Raji (cell line): ENCODE measurements around the gene HMGXB3.

Source experiments
- POLR2A ChIP-seq: IDR thresholded peaks from 2 replicates; pipeline ENCODE4 v1.6.1; 2011; ENCODE audit warnings: low read depth, low read length, control low read depth; ENCODE audit not compliant: insufficient read depth

Gene HMGXB3

DNA sequence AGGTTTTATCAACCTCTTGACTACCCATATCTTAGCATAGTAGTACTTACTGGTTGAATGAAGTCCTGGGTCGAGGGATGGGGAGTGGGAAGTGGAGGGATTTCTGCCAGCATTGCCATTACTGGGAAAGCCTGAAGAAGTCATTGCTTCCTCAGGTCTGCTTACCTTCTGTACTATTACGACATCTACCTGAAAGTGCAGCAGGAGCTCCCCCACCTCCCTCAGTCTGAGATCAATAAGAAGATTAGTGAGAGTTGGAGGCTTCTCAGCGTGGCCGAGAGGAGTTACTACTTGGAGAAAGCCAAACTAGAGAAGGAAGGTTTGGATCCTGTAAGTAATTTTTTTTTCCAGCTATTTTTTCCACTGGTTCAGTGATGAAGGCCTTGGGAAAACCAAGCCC, 5.8 kb downstream of the HMGXB3 start:
- no peak for TF ChIP-seq POLR2A

DNA sequence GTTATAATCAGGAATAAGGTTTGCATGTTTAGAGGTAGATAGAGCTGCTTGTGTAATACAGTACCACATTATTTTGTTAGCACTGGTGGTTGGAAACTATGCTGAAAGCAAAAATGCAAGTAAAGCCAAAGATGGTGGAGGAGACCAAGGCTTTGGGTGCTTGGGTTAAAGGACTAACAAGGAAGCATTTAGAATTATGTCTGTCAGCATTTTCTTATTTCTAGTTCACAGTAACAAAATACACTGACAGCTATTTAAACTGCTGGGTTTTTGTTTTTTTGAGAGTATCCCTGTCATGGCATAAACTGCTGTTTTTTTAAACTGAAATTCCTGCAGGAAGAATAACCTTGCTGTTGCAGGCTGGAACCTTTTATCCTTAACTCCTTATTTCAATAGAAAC, 6.5 kb downstream of the HMGXB3 start:
- no peak for TF ChIP-seq POLR2A

DNA sequence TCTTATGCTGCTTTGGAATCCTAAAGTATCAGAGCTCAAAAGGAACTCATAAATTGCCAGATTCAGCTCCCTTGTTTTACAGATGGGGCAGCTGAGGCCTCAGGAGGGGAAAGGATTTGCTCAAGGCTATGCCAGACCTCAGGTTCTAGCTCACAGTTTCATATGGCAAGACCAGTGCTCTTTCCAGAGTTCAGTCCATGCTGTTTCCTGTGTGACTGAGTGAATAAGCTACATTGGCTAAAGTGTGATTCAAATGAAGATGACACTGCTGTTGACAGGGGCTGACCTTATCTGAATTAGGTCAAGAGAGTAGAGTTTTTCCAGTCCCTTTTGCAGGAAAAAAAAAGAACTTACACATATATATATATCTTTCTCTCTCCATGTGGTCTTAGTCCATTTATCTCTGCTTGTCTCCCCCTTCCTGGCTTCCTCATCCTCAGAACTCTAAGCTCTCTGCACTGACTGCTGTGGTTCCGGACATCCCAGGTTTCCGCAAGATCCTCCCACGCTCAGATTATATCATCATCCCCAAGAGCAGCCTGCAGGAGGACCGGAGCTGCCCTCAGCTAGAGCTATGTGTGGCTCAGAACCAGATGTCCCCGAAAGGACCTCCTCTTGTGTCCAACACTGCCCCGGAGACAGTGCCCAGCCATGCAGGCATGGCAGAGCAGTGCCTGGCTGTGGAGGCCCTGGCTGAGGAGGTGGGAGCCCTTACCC, 9.3 kb downstream of the HMGXB3 start:
- no peak for TF ChIP-seq POLR2A

DNA sequence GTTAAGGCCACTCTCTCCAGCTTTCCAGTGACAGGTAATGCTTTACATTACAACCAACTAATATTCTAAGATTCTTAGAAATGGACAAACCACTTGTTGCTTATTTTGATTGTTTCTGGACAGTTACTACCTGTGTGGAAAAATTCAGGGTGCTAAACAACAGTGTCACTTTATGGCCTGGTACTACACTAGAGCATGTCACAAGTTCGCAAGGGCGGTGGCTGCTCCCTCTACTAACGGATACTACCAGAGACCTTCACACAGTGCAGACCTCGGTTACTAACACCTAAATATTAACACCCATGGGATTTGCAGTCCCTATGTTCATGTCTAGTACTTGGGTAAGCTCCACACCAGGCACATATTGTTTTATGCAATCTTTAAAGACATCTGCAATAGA, 13.4 kb downstream of the HMGXB3 start:
- no peak for TF ChIP-seq POLR2A

DNA sequence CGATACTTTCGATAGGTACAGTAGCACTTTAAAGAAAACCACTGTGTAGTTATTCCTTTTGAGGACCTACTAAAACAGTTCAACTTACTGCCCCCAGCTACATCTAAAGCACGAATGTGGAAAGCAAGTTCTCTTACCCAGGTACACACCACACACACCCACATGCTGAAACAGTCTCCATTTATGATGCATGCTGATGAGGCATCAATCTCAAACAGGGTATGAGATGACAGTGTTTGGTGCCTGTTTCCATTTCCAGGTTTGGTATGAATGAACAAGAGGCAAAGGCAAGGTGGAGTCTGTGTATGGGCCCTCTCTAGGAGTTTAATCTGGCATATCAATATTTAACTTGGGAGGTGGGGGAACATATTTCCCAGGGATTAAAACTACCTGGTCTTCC, 13.9 kb downstream of the HMGXB3 start:
- no peak for TF ChIP-seq POLR2A

DNA sequence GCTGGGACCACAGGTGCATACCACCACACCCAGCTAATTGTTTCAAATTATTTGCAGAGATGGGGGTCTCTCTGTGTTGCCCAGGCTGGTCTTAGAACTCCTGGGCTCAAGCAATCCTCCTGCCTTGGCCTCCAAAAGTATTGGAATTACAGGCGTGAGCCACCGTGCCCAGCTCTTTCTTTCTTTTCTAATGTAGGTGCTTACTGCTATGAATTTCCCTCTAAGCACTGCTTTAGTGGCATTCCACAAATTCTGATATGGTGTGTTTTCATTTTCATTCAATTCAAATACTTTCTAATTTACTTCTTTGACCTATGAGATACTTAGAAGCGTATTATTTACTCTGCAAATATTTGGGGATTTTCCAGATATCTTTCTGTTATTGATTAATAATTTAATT, 14.9 kb downstream of the HMGXB3 start:
- no peak for TF ChIP-seq POLR2A

DNA sequence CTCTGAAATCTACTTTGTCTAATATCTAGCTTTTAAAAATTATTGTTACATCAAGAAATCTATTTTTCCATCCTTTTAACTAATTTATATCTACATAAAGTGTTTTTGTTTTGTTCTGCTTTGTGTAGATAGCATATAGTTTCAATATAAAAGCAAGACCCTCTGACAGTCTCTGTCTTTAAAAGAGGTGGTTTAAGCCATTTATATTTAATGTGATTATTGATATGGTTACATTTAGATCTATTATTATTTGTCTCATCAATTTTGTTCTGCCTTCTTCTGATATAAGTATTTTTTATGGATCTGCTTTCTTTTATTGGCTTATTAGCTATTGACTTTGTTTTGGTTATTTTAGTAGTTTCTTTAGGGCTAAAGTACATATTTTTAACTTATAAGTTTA, 16.0 kb downstream of the HMGXB3 start:
- no peak for TF ChIP-seq POLR2A

DNA sequence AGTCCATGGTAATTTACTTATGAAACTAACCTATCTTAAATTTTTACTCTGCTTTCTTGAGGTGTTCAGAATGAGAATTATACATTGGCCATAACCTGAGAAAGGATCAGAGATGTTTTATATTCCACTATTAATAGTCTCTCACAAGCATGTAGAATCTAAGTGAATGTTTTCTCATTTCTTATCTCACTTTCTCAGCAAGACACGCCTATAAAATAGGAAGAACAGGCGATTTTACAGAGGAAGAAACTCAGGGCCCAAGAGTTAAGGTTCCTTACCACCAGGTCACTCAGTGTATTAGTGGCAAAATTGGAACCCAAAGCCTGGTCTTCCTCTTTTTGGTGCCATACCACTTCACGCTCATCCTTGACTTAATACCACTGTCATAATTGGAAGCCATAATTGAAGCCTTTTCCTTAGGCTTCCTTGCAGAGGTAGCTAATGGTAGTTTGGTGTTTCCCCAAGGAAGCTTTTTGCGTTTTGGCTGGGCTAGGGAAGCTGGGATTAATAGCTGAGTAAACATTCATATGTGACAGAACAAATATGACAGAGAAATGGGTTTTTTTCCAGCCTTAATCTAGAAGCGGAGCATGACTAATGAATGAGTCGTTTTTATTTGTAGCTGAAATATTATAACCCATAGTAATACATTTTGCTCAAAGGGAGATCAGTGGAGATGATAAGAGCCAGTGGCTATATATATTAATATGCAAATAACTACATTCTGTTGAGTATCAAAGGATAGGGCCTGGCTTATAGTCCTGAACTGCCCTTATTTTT, 16.9 kb downstream of the HMGXB3 start:
- no peak for TF ChIP-seq POLR2A

DNA sequence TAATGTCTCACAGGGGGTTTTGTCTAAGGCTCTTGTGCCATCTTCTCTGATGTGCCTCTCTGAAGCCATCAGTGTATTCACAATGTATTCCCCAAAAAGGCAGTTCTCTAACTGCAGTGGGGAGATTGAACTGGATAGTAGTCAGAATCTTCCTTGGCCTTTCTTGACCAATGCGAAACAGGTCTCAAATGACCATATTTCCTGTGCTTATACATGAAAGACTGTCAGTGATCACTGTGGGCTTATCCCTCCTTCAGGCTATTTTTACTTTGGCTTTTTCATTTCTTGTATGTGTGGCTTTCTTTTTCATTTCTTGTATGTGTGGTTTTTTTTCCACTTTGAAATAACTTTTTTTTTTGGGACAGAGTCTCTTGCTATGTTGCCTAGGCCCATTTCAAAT, 19.7 kb downstream of the HMGXB3 start:
- no peak for TF ChIP-seq POLR2A

DNA sequence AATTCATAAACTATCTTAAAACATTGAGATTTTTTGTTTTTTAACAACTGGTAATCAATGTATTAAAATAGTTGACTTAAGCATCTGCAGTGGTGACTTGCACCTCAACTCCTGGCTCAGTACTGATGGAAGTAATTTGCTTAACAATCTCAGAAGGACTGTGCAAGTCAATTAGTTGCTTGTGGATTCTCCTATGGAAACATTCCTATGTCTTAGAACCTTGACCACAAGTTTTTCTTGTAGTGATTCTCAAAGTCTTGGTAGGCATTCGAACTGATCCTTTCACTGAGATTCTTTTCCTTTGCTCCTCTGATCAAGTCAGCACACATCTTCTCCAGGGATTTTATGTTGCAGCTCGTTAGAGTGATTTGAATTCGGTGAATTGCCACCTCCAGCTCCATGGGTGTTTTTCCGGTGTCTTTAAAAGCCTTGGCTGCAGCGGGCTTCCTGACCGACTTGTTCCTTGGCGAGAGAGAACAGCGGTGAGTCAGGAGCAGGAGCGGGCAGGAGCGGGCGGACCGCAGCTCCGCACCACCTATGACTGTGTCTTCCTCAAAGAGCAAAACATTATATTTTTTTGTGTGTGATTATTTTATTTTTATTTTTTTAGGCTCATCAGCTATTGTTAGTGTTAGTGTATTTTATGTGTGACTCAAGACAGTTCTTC, 21.1 kb downstream of the HMGXB3 start:
- TF ChIP-seq POLR2A: no peak

DNA sequence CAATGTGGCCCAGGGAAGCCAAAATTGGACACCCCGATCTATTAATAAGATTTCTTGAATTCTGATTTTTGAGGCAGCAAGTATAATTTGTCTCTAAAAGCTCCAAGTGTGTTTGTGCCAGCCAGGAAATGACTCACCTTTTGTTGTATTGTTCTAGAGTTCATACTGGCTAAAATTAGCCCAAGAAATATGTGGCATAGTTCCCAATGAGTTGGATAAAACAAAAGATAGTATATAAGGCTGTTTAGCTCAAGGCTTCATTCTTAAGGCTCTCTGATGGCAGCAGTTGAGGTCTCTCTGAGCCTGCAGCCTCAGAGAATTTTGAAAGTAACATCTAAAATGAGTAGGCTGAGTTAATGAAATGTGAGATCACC, 21.6 kb downstream of the HMGXB3 start:
- TF ChIP-seq POLR2A: no peak

DNA sequence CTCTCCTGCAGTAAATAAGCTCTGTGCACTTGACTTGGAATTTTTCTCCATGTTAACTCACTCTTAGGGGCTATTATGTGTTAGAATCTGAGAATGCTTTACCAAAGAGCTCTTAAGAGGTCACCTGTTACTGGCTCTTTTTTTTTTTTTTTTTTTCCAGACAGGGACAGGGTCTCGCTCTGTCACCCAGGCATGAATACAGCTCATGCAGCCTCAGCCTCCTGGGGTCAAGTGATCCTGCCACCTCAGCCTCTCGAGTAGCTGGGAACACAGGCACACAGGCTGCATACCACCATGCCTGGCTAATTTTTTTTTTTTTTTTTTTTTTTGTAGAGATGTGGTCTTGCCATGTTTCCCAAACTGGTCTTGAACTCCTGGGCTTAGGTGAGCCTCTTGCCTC, 22.1 kb downstream of the HMGXB3 start:
- no peak for TF ChIP-seq POLR2A

DNA sequence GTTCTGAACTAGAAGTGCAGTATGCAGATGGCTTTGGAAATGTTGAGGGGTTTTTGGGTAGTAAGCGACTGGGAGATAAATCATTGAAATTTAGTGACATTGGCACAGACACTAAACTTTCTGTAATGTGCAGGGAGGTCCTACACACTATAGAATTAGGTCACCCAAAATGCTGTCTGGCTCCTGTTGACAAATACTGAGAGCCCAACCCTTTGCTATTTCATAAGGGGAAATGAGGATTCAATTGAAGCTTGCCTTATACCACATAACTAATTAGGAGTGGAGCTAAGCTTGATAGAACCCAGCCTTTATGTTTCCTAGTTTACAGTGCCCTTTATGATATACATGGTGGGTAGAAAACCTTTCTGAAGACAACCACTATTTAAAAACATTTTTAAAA, 22.6 kb downstream of the HMGXB3 start:
- TF ChIP-seq POLR2A: no peak

DNA sequence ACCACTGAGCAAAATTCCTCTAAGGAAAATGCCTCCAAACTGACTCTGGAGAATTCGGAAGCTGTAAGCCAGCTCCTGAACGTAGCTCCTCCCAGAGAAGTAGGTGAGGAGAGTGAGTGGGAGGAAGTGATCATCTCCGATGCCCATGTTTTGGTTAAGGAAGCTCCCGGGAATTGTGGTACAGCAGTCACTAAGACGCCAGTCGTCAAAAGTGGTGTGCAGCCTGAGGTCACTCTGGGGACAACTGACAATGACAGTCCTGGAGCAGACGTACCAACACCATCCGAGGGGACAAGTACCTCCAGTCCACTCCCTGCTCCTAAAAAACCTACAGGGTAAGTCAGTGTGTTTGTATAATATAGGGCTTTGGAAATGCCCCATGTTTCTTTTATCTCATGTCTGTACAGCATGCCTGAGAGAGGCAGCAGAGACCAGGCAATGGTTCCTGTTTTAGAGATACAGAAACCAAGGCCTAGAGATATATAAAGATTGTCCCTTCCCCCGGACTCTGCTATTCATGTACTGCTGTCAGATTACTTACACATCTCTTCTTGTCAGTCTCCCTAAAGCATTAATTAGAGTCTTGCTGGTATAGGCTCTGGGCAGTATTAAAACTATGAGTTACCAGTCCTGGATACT, 23.9 kb downstream of the HMGXB3 start:
- no peak for TF ChIP-seq POLR2A

DNA sequence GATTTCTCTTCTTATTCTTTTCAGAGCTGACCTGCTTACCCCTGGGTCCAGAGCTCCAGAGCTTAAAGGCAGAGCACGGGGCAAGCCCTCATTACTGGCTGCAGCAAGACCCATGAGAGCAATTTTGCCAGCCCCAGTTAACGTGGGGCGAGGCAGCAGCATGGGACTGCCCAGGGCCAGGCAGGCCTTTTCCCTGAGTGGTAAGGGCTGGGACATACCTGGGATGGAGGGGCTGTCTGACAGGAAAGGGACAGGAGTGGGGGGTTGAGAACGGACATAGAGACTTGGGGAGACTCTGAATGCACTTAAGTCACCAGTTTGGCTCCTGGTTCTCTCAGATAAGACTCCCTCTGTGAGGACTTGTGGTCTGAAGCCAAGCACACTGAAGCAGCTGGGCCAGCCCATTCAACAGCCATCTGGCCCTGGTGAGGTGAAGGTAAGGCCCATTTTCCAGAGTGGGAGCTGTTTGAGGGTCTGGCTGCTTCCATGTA, 26.2 kb downstream of the HMGXB3 start:
- TF ChIP-seq POLR2A: no peak

DNA sequence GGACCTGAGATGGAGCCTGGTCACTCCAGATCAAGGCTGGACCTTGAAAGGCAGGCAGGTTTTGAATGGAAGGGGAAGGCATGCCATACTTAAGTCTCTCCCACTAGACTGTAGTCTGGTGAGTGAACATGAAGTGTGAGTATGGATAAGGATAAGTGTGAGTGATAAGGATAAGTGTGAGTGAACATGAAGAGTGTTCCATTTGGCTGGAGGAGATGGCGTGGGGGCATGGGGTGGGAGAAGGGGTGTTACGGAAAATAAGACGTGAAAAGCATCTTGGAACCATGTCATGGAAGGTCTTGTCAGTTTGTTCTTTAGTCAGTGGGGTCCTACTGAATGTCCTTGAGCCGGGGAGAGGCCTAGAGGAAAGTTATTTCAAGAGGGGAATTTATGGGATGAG, 32.8 kb downstream of the HMGXB3 start:
- TF ChIP-seq POLR2A: no peak

DNA sequence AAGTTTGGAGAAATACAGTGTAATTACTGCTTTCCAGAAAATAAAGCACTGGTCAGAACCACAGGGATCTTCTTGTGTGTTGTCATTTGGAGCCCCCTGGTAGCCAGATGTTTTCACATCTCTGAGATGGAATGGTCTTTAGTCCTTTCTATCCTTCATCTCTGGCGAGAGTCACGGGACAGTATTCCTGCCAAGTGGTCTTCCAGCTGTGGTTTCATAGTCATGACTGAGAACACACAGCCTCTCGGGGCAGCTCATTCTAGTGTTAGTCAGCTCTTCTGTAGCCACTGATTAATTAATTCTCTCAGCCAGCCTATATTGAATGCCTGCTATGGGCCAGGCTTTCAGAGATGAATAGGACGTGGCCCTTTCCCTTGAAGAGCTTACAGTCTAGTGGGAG, 34.1 kb downstream of the HMGXB3 start:
- no peak for TF ChIP-seq POLR2A
